Measurements from ENCODE around the gene PIP5K1C.
"Not testable (repeated sequence)": the region's sequence is repeated elsewhere in the genome, so short reads cannot be mapped to it uniquely, and the experiment has no call there.

Gene PIP5K1C

GRCh38 chr19:3642987-3643673 is 57.1 kb downstream of the PIP5K1C start:
- DNase-seq: no peak

- no peak for DNase-seq
Observed at GRCh38 chr19:3642296-3642695, 58.0 kb downstream of the PIP5K1C start.

GRCh38 chr19:3641515-3642269 is 58.6 kb downstream of the PIP5K1C start:
- no peak for DNase-seq

- DNase-seq: no peak
Observed at GRCh38 chr19:3639479-3639878, 60.8 kb downstream of the PIP5K1C start.

GRCh38 chr19:3638208-3639193 is 61.8 kb downstream of the PIP5K1C start:
- DNase-seq: no peak

GRCh38 chr19:3637621-3638020 is 62.6 kb downstream of the PIP5K1C start:
- DNase-seq: no peak

GRCh38 chr19:3636962-3637361 is 63.3 kb downstream of the PIP5K1C start:
- DNase-seq: no peak

- DNase-seq: no peak
Observed at GRCh38 chr19:3636506-3636905, 63.8 kb downstream of the PIP5K1C start.

- DNase-seq: no peak
Observed at GRCh38 chr19:3634496-3635045, 65.7 kb downstream of the PIP5K1C start.

- no peak for DNase-seq
Observed at GRCh38 chr19:3633559-3633988, 66.7 kb downstream of the PIP5K1C start.

- no peak for DNase-seq
Observed at GRCh38 chr19:3632739-3633558, 67.3 kb downstream of the PIP5K1C start.

- DNase-seq: no peak
Observed at GRCh38 chr19:3632098-3632497, 68.2 kb downstream of the PIP5K1C start.

- no peak for DNase-seq
Observed at GRCh38 chr19:3631053-3631861, 69.0 kb downstream of the PIP5K1C start.

- DNase-seq: not testable (repeated sequence)
Observed at GRCh38 chr19:3628766-3629165, 71.5 kb downstream of the PIP5K1C start.

- no peak for DNase-seq
Observed at GRCh38 chr19:3627351-3627723, 72.9 kb downstream of the PIP5K1C start.

GRCh38 chr19:3626473-3627350 is 73.6 kb downstream of the PIP5K1C start, which contains the start of gene CACTIN:
Gene CACTIN, minus strand, starts transcription at chr19:3626790. Its CDS starts 28 bp downstream, at chr19:3626762.
- DNase-seq: peak; percentile 90

- DNase-seq: no peak
Observed at GRCh38 chr19:3625996-3626472, 74.2 kb downstream of the PIP5K1C start.

- DNase-seq: no peak
Observed at GRCh38 chr19:3623716-3624115, 76.6 kb downstream of the PIP5K1C start.

- DNase-seq: no peak
Observed at GRCh38 chr19:3622224-3622623, 78.0 kb downstream of the PIP5K1C start.

GRCh38 chr19:3621689-3622088 is 78.6 kb downstream of the PIP5K1C start:
- no peak for DNase-seq
